GM12878 (cell line): ENCODE measurements around the gene CHRM5. TPM values are rescaled to one million over a fixed set of nuclear protein-coding genes. Genes with fewer than 3 reads are reported as not detected.

Experiments
- ATAC-seq: fragments of 200-7000 bp; cut with Tn5 transposase; 3 replicates; pipeline ENCODE4 v1.9.1; 2020; ENCODE audit warnings: mild to moderate bottlenecking, moderate library complexity
- BruUV-seq: library from RNA; stranded (reverse); fragments of 400-500 nt; replicated peaks from 2 replicates; lab custom pipeline; 2021; lab: Mats Ljungman, UMichigan
- CTCF ChIA-PET: fragments of 300-600 bp; sonication (Branson Sonifier 250); formaldehyde crosslinking; extraction: SDS; loops from one replicate; lab custom pipeline; 2021; ENCODE audit warnings: inconsistent platforms; lab: Yijun Ruan, JAX
- POLR2A ChIA-PET: fragments of 350-600 bp; formaldehyde crosslinking; extraction: SDS; loops from one replicate; lab custom pipeline; 2021; ENCODE audit warnings: inconsistent platforms; lab: Charles Lee
- RAD21 ChIA-PET: fragments of 300-600 bp; sonication (Branson Sonifier 250); formaldehyde crosslinking; loops from one replicate; lab custom pipeline; 2023; ENCODE audit warnings: antibody characterized with exemption; ENCODE audit not compliant: unreplicated experiment; lab: Charles Lee
- SMC1A ChIA-PET: fragments of 300-600 bp; sonication (Branson Sonifier 250); formaldehyde crosslinking; loops from one replicate; lab custom pipeline; 2023; ENCODE audit not compliant: unreplicated experiment, uncharacterized antibody; lab: Charles Lee
- DNase-seq: peaks from one replicate; pipeline ENCODE4 v3.0.0-alpha.2; 2011; ENCODE audit warnings: low read depth, low spot score
- FAIRE-seq: peaks from 3 replicates; lab custom pipeline; 2011; peaks lifted over from hg19 to GRCh38; lab: Jason Lieb, UNC
- H2AFZ ChIP-seq: 2 replicates; pipeline ENCODE4 v1.6.0; 2011; ENCODE audit warnings: low read depth, low read length, control low read depth; ENCODE audit not compliant: control insufficient read depth
- H3K27ac ChIP-seq: 2 replicates; pipeline ENCODE4 v1.5.1; 2011; ENCODE audit warnings: control low read depth; ENCODE audit not compliant: control insufficient read depth, insufficient read depth
- H3K27me3 ChIP-seq, 2 experiments: replicated peaks in 1 of 2; 2 replicates each; pipeline versions ENCODE4 v1.6.0 to v1.6.1; 2011; ENCODE audit warnings: low read length in 1 of 2; ENCODE audit not compliant: control insufficient read depth in 2 of 2, insufficient read depth in 2 of 2
- H3K36me3 ChIP-seq, 2 experiments: 2 replicates each; pipeline ENCODE4 v1.5.1; 2011; ENCODE audit warnings: low read length in 1 of 2; ENCODE audit not compliant: control insufficient read depth in 2 of 2, insufficient read depth in 2 of 2
- H3K4me1 ChIP-seq: 2 replicates; pipeline ENCODE4 v1.6.1; 2011; ENCODE audit warnings: mild to moderate bottlenecking, low read length, moderate library complexity, mixed read lengths; ENCODE audit not compliant: control insufficient read depth, insufficient read depth
- H3K4me2 ChIP-seq: 2 replicates; pipeline ENCODE4 v1.6.0; 2011; ENCODE audit warnings: control low read depth; ENCODE audit not compliant: control insufficient read depth, insufficient read depth
- H3K4me3 ChIP-seq: fragments of 200-600 bp; sonication (generic); 2 replicates; pipeline ENCODE4 v1.5.1; 2016
- H3K79me2 ChIP-seq: 2 replicates; pipeline ENCODE4 v1.6.0; 2011; ENCODE audit warnings: low read length; ENCODE audit not compliant: control insufficient read depth, insufficient read depth
- H3K9ac ChIP-seq: 2 replicates; pipeline ENCODE4 v1.8.0; 2011; ENCODE audit warnings: low read length, control low read depth, mixed read lengths; ENCODE audit not compliant: control insufficient read depth, insufficient read depth
- H3K9me3 ChIP-seq: replicated peaks from 3 replicates; pipeline ENCODE4 v1.5.1; 2011; ENCODE audit warnings: mild to moderate bottlenecking, low read length; ENCODE audit not compliant: control insufficient read depth, insufficient read depth
- H4K20me1 ChIP-seq: 2 replicates; pipeline ENCODE4 v1.6.0; 2011; ENCODE audit not compliant: control insufficient read depth, insufficient read depth
- CBX5 ChIP-seq: sonication (generic); IDR thresholded peaks from 2 replicates; pipeline ENCODE4 v1.6.1; 2016; ENCODE audit warnings: low read depth, moderate library complexity, mild to moderate bottlenecking, inconsistent platforms
- CUX1 ChIP-seq: IDR thresholded peaks from 2 replicates; pipeline ENCODE4 v1.6.1; 2012; ENCODE audit warnings: improper control_type of control experiment, low read depth, low read length; ENCODE audit not compliant: insufficient replicate concordance
- EGR1 ChIP-seq, 2 experiments: IDR thresholded peaks; 1 replicate in 1 of 2; 2 replicates in 1 of 2; pipeline ENCODE4 v1.6.1; 2011 to 2012; ENCODE audit warnings: low read depth in 2 of 2, low read length in 2 of 2, borderline replicate concordance in 1 of 2, mild to moderate bottlenecking in 1 of 2, moderate library complexity in 1 of 2
- HDAC6 ChIP-seq: fragments of 200-600 bp; sonication (generic); IDR thresholded peaks from one replicate; pipeline ENCODE4 v1.8.0; 2017; ENCODE audit warnings: antibody characterized with exemption; ENCODE audit not compliant: unreplicated experiment
- IKZF1 ChIP-seq: fragments of 450-650 bp; conservative IDR thresholded peaks from 2 replicates; pipeline ENCODE4 v1.6.1; 2017; ENCODE audit warnings: antibody characterized with exemption, mild to moderate bottlenecking
- IRF5 ChIP-seq: fragments of 450-650 bp; IDR thresholded peaks from 2 replicates; pipeline ENCODE4 v1.6.1; 2017; ENCODE audit warnings: borderline replicate concordance
- LARP7 ChIP-seq: fragments of 450-650 bp; IDR thresholded peaks from 2 replicates; pipeline ENCODE4 v1.6.1; 2017; ENCODE audit warnings: mild to moderate bottlenecking
- PKNOX1 ChIP-seq: fragments of 450-650 bp; IDR thresholded peaks from 2 replicates; pipeline ENCODE4 v1.6.1; 2016; ENCODE audit warnings: mild to moderate bottlenecking
- RAD51 ChIP-seq: fragments of 450-650 bp; IDR thresholded peaks from 2 replicates; pipeline ENCODE4 v1.6.1; 2016; ENCODE audit warnings: moderate library complexity, mild to moderate bottlenecking, inconsistent platforms
- RCOR1 ChIP-seq: conservative IDR thresholded peaks from 2 replicates; pipeline ENCODE4 v1.6.1; 2012; ENCODE audit warnings: low read depth, low read length, improper control_type of control experiment
- RELA ChIP-seq: fragments of 450-650 bp; IDR thresholded peaks from 2 replicates; pipeline ENCODE4 v1.8.0; 2014; ENCODE audit warnings: borderline replicate concordance; ENCODE audit not compliant: partially characterized antibody
- RFX5 ChIP-seq: IDR thresholded peaks from 2 replicates; pipeline ENCODE4 v1.6.1; 2011; ENCODE audit warnings: low read depth, low read length, improper control_type of control experiment
- YBX1 ChIP-seq: fragments of 450-650 bp; IDR thresholded peaks from 2 replicates; pipeline ENCODE4 v1.6.1; 2016; ENCODE audit warnings: antibody characterized with exemption
- YY1 ChIP-seq: IDR thresholded peaks from 2 replicates; pipeline ENCODE4 v1.6.1; 2011; ENCODE audit warnings: low read depth, mild to moderate bottlenecking, low read length
- ZNF217 ChIP-seq: fragments of 450-650 bp; IDR thresholded peaks from 2 replicates; pipeline ENCODE4 v1.6.1; 2017; ENCODE audit warnings: antibody characterized with exemption, mild to moderate bottlenecking
- WGBS: methylation state at CpG from one replicate; pipeline ENCODE4 v1.1.6; 2016; ENCODE audit warnings: low lambda C conversion rate; ENCODE audit not compliant: insufficient replicate concordance, insufficient coverage; ENCODE audit errors: missing lambda C conversion rate; 5-methylcytosine and 5-hydroxymethylcytosine counted together
- in situ Hi-C: fragments of 300-500 bp; cut with MboI; formaldehyde crosslinking; loops from 9 replicates; pipeline ENCODE4 v1.14.3; 2018; ENCODE audit warnings: mixed read lengths
- intact Hi-C: fragments of 100-400 bp; cut with micrococcal nuclease; formaldehyde crosslinking; loops from one replicate; pipeline ENCODE4 v1.14.2; 2022; ENCODE audit not compliant: unreplicated experiment
- polyA plus RNA-seq, 11 experiments: library from polyadenylated mRNA; depleted of rRNA in 4 of 11; unstranded in 6 of 11; stranded (reverse) in 5 of 11; fragments of >200 nt; fragmentation: Nextera tagmentation in 4 of 11; fragmentation: Illumina TruSeq in 1 of 11; extraction: Ambion mirVana in 4 of 11; extraction: Trizol in 1 of 11; gene quantifications; 1 replicate in 1 of 11; 2 replicates in 10 of 11; pipeline versions ENCODE4 v1.2.1 to v1.2.3, GENCODE V29; 2011 to 2016; ENCODE audit warnings: inconsistent platforms in 2 of 11, missing spikeins in 2 of 11, low read depth in 1 of 11
- total RNA-seq, 4 experiments: library from RNA; depleted of rRNA in 3 of 4; stranded (reverse); fragments of >200 nt in 3 of 4; fragmentation: Illumina TruSeq in 1 of 4; extraction: Trizol in 1 of 4; gene quantifications; 2 replicates each; pipeline versions ENCODE4 v1.2.1 to v1.2.3, GENCODE V29; 2013 to 2021

The CHRM5 gene
- total and polyA plus RNA-seq, 10 of the 15 experiments (the other 5 are each of a cell fraction or from before 2014, with no cell fraction given), result 0.01 to 0.10 (median 0.04) TPM; not detected in 6

DNA sequence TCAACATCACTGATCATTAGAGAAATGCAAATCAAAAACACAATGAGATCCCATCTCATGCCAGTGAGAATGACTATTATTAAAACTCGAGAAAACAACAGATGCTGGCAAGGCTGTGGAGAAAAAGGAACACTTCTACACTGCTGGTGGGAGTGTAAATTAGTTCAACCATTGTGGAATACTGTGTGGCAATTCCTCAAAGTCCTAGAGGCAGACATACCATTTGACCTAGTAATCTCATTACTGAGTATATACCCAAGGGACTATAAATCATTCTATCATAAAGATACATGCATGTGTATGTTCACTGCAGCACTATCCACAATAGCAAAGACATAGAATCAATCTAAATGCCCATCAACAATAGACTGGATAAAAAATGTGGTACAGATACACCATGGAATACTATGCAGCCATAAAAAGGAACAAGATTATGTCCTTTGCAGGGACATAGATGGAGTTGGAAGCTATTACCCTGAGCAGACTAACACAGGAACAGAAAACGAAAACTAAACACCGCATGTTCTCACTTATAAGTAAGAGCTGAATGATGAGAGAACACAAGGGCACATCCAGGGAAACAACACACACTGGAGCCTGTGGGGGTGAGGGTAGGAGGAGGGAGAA is 85.9 kb downstream of the CHRM5 start (continued):
- TF ChIP-seq IKZF1 (no peak), ZNF217 (no peak), YY1 (no peak)

GRCh38 chr15:34055868-34056595 is 87.7 kb downstream of the CHRM5 start:
- ChIA-PET RAD21 (no interaction called here), CTCF (no interaction called here), SMC1A (no interaction called here), POLR2A (interaction anchor here (0.6 kb wide), 1 partner anchor 17 kb away, joined by 5 read pairs; no protein-coding TSS in a partner anchor)
- Histone ChIP-seq H3K4me3 (no peak overlapping the region), H3K79me2 (no peaks in the 10 kb centered on the region), H3K4me1 (no peaks in the 10 kb centered on the region), H3K27me3 (no peaks in the 10 kb centered on the region), H3K4me2 (no peak overlapping the region), H3K9ac (no peak overlapping the region), H2AFZ (no peak overlapping the region), H4K20me1 (no peaks in the 10 kb centered on the region), H3K36me3 (no peaks in the 10 kb centered on the region), H3K9me3 (no peaks in the 10 kb centered on the region; the same call in 2 of the 3 replicates), H3K27ac (no peak overlapping the region)
- ATAC-seq, result no peak
- intact Hi-C loops (no loop called here), in situ Hi-C loops (loop anchor here (25.0 kb wide), 1 partner anchor 531 kb away; the partner anchor contains the start of gene GOLGA8B)
- FAIRE-seq, result no peak
- no peak for DNase-seq
- WGBS, result 63% methylated on average over 3 of the region's 3 CpGs
- BruUV-seq, result no TSS peak
- TF ChIP-seq YBX1 (no peak), HDAC6 (no peak), EGR1 (IDR thresholded peaks at IDR 0.05; ENCODE audit: borderline replicate concordance in 1 of 2, low read depth in 2 of 2, low read length in 2 of 2) (no peak), CBX5 (no peak), LARP7 (no peak), RAD51 (no peak), CUX1 (no peak), PKNOX1 (no peak), RCOR1 (no peak), RELA (no peak), IRF5 (no peak), RFX5 (no peak)
